HG03039 (cell line): ENCODE results near the gene DUSP12.
"Not testable (repeated sequence)": the region's sequence is repeated elsewhere in the genome, so short reads cannot be mapped to it uniquely, and the experiment has no call there.

ENCODE experiments used
- ATAC-seq: cut with Tn5 transposase; IDR thresholded peaks from one replicate; pipeline ENCODE4 v1.9.1; 2021; ENCODE audit warnings: mild to moderate bottlenecking, moderate library complexity; ENCODE audit not compliant: unreplicated experiment

Gene DUSP12

DNA sequence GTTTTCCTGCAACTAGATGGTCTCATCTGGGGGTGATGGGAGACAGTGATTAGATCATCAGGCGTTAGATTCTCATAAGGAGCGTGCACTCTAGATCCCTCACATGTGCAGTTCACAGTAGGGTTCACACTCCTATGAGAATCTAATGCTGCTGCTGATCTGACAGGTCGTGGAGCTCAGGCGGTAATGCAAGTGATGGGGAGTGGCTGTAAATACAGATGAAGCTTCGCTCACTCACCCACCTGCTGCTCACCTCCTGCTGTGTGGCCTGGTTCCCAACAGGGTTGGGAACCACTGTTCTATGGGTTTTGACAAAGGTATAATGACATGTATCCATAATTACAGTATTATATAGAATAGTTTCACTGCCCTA is 20.1 kb downstream of the DUSP12 start:
- not testable (repeated sequence) for ATAC-seq

DNA sequence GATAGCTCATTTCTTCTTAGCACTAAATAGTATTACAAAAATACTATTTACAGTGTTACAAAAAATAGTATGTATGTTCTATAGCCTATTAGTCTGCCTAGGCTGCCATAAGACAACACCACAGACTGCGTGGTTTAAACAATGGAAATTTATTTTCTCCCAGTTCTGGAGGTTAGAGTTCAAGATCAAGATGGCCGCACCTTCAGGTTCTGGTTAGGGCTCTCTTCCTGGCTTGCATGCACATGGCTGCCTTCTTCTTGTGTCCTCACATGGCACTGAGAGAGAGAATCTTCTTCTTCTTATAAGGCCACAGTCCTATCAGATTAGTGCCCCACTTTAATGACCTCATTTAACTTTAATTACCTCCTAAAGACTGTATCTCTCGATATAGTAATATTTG is 20.7 kb downstream of the DUSP12 start:
- ATAC-seq: no peak

- ATAC-seq: no peak
Measured at GRCh38 chr1:161771161-161771560, 21.6 kb downstream of the DUSP12 start.

- ATAC-seq: no peak
Measured at GRCh38 chr1:161771973-161772372, 22.4 kb downstream of the DUSP12 start.

GRCh38 chr1:161772397-161772796 is 22.8 kb downstream of the DUSP12 start:
- no peak for ATAC-seq

GRCh38 chr1:161773791-161774190 is 24.2 kb downstream of the DUSP12 start:
- ATAC-seq: no peak

GRCh38 chr1:161777261-161777660 is 27.7 kb downstream of the DUSP12 start:
- no peak for ATAC-seq

- ATAC-seq: no peak
Measured at GRCh38 chr1:161778522-161778921, 28.9 kb downstream of the DUSP12 start.

- ATAC-seq: no peak
Measured at GRCh38 chr1:161779393-161779792, 29.8 kb downstream of the DUSP12 start.

- no peak for ATAC-seq
Measured at GRCh38 chr1:161781995-161782394, 32.4 kb downstream of the DUSP12 start.

DNA sequence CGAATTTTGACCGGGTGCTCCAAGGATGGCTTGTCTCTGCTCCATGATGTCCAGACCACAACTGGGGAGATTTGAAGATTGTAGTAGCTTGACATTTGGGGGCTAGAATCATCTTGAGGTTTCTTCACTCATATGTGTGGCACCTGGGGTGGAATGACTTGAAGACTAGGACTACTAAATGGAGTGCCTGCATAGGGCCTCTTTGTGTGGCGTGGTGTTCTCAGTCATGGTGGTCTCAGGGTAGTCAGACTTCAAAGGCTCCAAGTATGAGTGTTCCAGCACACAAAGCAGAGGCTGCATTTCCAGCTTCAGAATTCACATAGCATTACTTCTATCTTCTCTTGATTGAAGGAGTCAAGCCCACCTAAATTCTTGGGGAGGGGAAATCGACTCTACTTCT is 33.3 kb downstream of the DUSP12 start:
- no peak for ATAC-seq

- ATAC-seq: no peak
Measured at GRCh38 chr1:161784968-161785367, 35.4 kb downstream of the DUSP12 start.

GRCh38 chr1:161787355-161787754 is 37.8 kb downstream of the DUSP12 start:
- ATAC-seq: no peak

DNA sequence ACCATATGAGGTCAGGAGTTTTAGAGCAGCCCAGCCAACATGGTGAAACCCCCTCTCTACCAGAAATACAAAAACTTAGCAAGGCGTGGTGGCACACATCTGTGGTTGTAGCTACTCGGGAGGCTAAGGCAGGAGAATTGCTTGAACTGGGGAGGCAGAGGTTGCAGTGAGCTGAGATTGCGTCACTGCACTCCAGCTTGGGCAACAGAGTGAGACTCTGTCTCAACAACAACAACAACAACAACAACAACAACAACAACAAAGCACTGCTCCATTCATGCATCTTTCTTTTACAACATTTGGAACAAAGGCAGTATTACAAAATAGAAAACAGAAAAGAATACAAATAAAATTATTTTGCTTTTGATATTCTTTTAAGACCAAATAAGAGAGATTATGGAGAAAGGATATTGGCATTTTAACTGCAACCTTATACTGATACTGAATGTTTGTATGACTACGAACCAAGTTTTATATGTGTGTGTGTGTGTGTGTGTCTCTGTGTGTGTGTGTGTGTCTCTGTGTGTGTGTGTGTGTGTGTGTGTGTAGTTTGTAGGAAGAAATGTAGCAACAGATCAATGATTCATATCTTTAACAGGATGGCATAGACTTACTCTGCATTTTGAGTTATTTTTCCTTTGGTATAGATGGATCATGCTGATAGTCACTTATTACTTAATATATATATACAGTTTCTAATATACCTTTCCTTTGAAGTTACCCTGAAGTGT is 41.2 kb downstream of the DUSP12 start:
- no peak for ATAC-seq

- ATAC-seq: no peak
Measured at GRCh38 chr1:161791904-161792655, 42.5 kb downstream of the DUSP12 start.

DNA sequence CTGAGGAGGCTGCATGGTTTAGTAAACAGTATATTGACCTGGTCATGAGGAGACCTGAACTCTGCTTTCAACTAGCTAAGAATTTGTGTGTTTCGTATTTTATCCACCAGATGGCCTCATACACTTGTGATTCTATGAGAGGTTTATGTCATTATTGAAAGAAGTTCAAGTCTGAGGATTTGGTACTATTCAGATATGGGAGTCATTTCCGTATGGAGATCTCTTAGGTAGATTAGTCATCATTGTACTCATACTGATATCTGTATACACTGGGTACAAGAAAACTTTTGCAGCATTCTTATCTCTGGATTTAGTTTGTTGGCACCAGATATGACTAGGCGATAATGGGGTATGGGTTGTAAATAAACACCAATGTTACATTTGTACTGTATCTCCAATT is 43.2 kb downstream of the DUSP12 start:
- ATAC-seq: peak; percentile 59

- no peak for ATAC-seq
Measured at GRCh38 chr1:161799792-161800191, 50.2 kb downstream of the DUSP12 start.

DNA sequence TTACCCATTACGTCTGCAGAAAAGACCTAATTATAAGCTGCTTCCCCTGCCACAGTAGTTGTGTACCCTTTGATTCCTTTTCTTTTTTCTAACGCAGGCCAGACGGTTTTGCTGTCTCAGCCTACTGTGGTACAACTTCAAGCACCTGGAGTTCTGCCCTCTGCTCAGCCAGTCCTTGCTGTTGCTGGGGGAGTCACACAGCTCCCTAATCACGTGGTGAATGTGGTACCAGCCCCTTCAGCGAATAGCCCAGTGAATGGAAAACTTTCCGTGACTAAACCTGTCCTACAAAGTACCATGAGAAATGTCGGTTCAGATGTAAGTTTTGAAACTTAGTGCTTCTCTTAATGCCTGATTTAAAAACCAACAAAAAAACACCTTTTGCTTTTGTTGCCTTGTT is 52.4 kb downstream of the DUSP12 start:
- ATAC-seq: no peak

GRCh38 chr1:161803181-161803580 is 53.6 kb downstream of the DUSP12 start:
- no peak for ATAC-seq

- no peak for ATAC-seq
Measured at GRCh38 chr1:161805399-161806197, 56.0 kb downstream of the DUSP12 start.
